HepG2 (cell line): Measurements from ENCODE around the gene PPP2R5D. TPM values are rescaled to one million over a fixed set of nuclear protein-coding genes. Genes with fewer than 3 reads are reported as not detected.

ENCODE experiments used
- ARHGAP35 ChIP-seq: sonication (generic); formaldehyde crosslinking; IDR thresholded peaks from 2 replicates; pipeline ENCODE4 v1.9.0; 2022; ENCODE audit warnings: mild to moderate bottlenecking, inconsistent platforms, moderate library complexity, missing genetic modification reagents, borderline replicate concordance
- FOXK1 ChIP-seq: sonication (generic); formaldehyde crosslinking; IDR thresholded peaks from 2 replicates; pipeline ENCODE4 v1.4.0; 2020; ENCODE audit warnings: low read depth, missing genetic modification reagents, borderline replicate concordance
- GZF1 ChIP-seq: sonication (generic); formaldehyde crosslinking; IDR thresholded peaks from 2 replicates; pipeline ENCODE4 v1.5.1; 2020; ENCODE audit warnings: mild to moderate bottlenecking, missing genetic modification reagents
- HDAC2 ChIP-seq: sonication (generic); formaldehyde crosslinking; IDR thresholded peaks from 2 replicates; pipeline ENCODE4 v1.4.0; 2020; ENCODE audit warnings: missing genetic modification reagents
- KDM4B ChIP-seq: sonication (generic); formaldehyde crosslinking; IDR thresholded peaks from 2 replicates; pipeline ENCODE4 v1.4.0; 2020; ENCODE audit warnings: missing genetic modification reagents
- KLF11 ChIP-seq: IDR thresholded peaks from 2 replicates; pipeline ENCODE4 v1.6.1; 2016; ENCODE audit warnings: missing compliant biosample characterization
- MAF1 ChIP-seq: sonication (generic); formaldehyde crosslinking; IDR thresholded peaks from 2 replicates; pipeline ENCODE4 v1.5.0; 2020; ENCODE audit warnings: missing genetic modification reagents, borderline replicate concordance
- MED1 ChIP-seq: sonication (generic); formaldehyde crosslinking; IDR thresholded peaks from 2 replicates; pipeline ENCODE4 v1.4.0; 2020; ENCODE audit warnings: missing genetic modification reagents
- MED8 ChIP-seq: sonication (generic); formaldehyde crosslinking; IDR thresholded peaks from 2 replicates; pipeline ENCODE4 v1.8.1; 2023; ENCODE audit warnings: mild to moderate bottlenecking, missing genetic modification reagents; ENCODE audit not compliant: insufficient replicate concordance
- NAIF1 ChIP-seq: sonication (generic); formaldehyde crosslinking; IDR thresholded peaks from 2 replicates; pipeline ENCODE4 v1.5.0; 2020; ENCODE audit warnings: mild to moderate bottlenecking, missing genetic modification reagents, borderline replicate concordance
- NFIB ChIP-seq: sonication (generic); formaldehyde crosslinking; IDR thresholded peaks from 2 replicates; pipeline ENCODE4 v1.9.0; 2021; ENCODE audit warnings: missing genetic modification reagents, mild to moderate bottlenecking, borderline replicate concordance
- NR1H2 ChIP-seq: sonication (generic); formaldehyde crosslinking; IDR thresholded peaks from 2 replicates; pipeline ENCODE4 v1.8.1; 2022; ENCODE audit warnings: low read depth, missing genetic modification reagents, borderline replicate concordance
- ONECUT2 ChIP-seq: sonication (generic); formaldehyde crosslinking; IDR thresholded peaks from 2 replicates; pipeline ENCODE4 v1.4.0; 2020; ENCODE audit warnings: missing genetic modification reagents
- RBAK ChIP-seq: sonication (generic); formaldehyde crosslinking; IDR thresholded peaks from 2 replicates; pipeline ENCODE4 v1.5.1; 2020; ENCODE audit warnings: mild to moderate bottlenecking, missing genetic modification reagents
- RFXAP ChIP-seq: sonication (generic); formaldehyde crosslinking; IDR thresholded peaks from 2 replicates; pipeline ENCODE4 v1.4.0; 2020; ENCODE audit warnings: missing genetic modification reagents, borderline replicate concordance
- SNAPC2 ChIP-seq: sonication (generic); formaldehyde crosslinking; IDR thresholded peaks from 2 replicates; pipeline ENCODE4 v1.8.1; 2022; ENCODE audit warnings: mild to moderate bottlenecking, missing genetic modification reagents
- TP53 ChIP-seq: sonication (generic); formaldehyde crosslinking; conservative IDR thresholded peaks from 2 replicates; pipeline ENCODE4 v1.4.0; 2020; ENCODE audit warnings: missing genetic modification reagents
- ZNF543 ChIP-seq: sonication (generic); formaldehyde crosslinking; IDR thresholded peaks from 2 replicates; pipeline ENCODE4 v1.4.0; 2020; ENCODE audit warnings: mild to moderate bottlenecking, missing genetic modification reagents
- ZNF589 ChIP-seq: sonication (generic); formaldehyde crosslinking; conservative IDR thresholded peaks from 2 replicates; pipeline ENCODE4 v1.8.0; 2022; ENCODE audit warnings: mild to moderate bottlenecking, moderate library complexity, missing genetic modification reagents
- ZNF766 ChIP-seq: sonication (generic); formaldehyde crosslinking; IDR thresholded peaks from 2 replicates; pipeline ENCODE4 v1.5.0; 2020; ENCODE audit warnings: missing genetic modification reagents, borderline replicate concordance
- polyA plus RNA-seq, 8 experiments: library from polyadenylated mRNA; depleted of rRNA in 3 of 8; stranded (reverse) in 7 of 8; unstranded in 1 of 8; fragments of >200 nt; fragmentation: Illumina TruSeq in 4 of 8; extraction: Trizol in 4 of 8; gene quantifications; 2 replicates each; pipeline versions ENCODE4 v1.2.1 to v1.2.3, GENCODE V29; 2011 to 2016; ENCODE audit warnings: low read depth in 4 of 8, missing spikeins in 1 of 8, mixed read lengths in 1 of 8; ENCODE audit not compliant: insufficient read depth in 1 of 8
- total RNA-seq, 5 experiments: library from RNA; depleted of rRNA; stranded (reverse); fragments of >200 nt; fragmentation: Illumina TruSeq; extraction: Trizol; gene quantifications; 2 replicates each; pipeline ENCODE4 v1.2.3, GENCODE V29; 2016; ENCODE audit warnings: low read depth in 1 of 5
- TF ChIP-seq, protein P1 (sequence below): sonication (generic); formaldehyde crosslinking; IDR thresholded peaks from 2 replicates; pipeline ENCODE4 v1.4.0; 2020; ENCODE audit warnings: low read depth, missing genetic modification reagents
- TF ChIP-seq, protein P2 (sequence below): sonication (generic); formaldehyde crosslinking; IDR thresholded peaks from 2 replicates; pipeline ENCODE4 v1.4.0; 2020; ENCODE audit warnings: missing genetic modification reagents

The PPP2R5D gene
- total and polyA plus RNA-seq, 2 of the 13 experiments (the other 11 are each of a cell fraction or from before 2014, with no cell fraction given) = 53.7 to 60.4 TPM

DNA sequence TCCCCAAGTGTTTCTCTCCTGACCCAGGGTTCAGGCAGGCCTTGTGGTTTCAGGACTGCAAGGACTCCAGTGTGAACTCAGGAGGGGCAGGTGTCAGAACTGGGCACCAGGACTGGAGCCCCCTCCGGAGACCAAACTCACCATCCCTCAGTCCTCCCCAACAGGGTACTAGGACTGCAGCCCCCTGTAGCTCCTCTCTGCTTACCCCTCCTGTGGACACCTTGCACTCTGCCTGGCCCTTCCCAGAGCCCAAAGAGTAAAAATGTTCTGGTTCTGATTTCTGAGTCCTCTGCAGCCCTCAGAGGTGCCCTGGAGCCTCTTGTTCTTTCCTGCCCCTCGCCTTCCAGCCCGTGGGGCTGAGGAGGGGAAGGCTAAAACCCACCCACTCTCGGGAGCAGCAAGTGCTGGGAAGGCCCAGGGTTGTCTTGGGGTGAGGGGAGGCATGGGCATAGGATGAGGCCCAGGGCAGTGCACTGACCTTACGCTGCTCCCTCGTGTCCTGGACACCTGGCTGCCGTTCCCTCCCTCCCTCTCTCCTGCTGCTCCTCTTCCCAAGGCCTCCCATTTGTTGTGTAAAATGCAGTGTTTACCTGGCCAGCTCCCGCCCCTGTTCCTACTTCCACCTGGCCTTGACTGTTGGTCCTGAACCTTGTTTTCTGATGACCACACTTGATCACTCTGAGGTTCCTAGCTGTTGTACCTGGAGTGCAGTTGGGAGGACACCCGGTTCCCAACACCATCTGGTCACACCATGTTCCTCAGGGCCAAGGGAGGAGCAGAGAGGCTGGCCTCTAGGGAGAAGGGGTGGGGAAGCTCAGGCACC lies 45.2 kb upstream of the PPP2R5D start (continued):
- TF ChIP-seq, protein P1, sequence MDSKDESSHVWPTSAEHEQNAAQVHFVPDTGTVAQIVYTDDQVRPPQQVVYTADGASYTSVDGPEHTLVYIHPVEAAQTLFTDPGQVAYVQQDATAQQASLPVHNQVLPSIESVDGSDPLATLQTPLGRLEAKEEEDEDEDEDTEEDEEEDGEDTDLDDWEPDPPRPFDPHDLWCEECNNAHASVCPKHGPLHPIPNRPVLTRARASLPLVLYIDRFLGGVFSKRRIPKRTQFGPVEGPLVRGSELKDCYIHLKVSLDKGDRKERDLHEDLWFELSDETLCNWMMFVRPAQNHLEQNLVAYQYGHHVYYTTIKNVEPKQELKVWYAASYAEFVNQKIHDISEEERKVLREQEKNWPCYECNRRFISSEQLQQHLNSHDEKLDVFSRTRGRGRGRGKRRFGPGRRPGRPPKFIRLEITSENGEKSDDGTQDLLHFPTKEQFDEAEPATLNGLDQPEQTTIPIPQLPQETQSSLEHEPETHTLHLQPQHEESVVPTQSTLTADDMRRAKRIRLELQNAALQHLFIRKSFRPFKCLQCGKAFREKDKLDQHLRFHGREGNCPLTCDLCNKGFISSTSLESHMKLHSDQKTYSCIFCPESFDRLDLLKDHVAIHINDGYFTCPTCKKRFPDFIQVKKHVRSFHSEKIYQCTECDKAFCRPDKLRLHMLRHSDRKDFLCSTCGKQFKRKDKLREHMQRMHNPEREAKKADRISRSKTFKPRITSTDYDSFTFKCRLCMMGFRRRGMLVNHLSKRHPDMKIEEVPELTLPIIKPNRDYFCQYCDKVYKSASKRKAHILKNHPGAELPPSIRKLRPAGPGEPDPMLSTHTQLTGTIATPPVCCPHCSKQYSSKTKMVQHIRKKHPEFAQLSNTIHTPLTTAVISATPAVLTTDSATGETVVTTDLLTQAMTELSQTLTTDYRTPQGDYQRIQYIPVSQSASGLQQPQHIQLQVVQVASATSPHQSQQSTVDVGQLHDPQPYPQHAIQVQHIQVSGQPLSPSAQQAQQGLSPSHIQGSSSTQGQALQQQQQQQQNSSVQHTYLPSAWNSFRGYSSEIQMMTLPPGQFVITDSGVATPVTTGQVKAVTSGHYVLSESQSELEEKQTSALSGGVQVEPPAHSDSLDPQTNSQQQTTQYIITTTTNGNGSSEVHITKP (CRISPR knock-in tag) = peak; percentile 72
- TF ChIP-seq MED8 (CRISPR knock-in tag) = no peak
- no peak for TF ChIP-seq MAF1 (CRISPR knock-in tag)
- TF ChIP-seq RFXAP (CRISPR knock-in tag) = peak; percentile 73
- TF ChIP-seq RBAK (CRISPR knock-in tag) = peak; percentile 83
- 0 out of 2 replicates have a peak, but pooled peaks have one; percentile 76 for TF ChIP-seq ARHGAP35 (CRISPR knock-in tag)
- TF ChIP-seq KDM4B = no peak
- TF ChIP-seq MED1 (CRISPR knock-in tag) = peak; percentile 93
- no peak; the same call in 1 of the 2 replicates for TF ChIP-seq NAIF1
- peak; percentile 90; the same call in 1 of the 2 replicates for TF ChIP-seq ZNF589
- TF ChIP-seq, protein P2, sequence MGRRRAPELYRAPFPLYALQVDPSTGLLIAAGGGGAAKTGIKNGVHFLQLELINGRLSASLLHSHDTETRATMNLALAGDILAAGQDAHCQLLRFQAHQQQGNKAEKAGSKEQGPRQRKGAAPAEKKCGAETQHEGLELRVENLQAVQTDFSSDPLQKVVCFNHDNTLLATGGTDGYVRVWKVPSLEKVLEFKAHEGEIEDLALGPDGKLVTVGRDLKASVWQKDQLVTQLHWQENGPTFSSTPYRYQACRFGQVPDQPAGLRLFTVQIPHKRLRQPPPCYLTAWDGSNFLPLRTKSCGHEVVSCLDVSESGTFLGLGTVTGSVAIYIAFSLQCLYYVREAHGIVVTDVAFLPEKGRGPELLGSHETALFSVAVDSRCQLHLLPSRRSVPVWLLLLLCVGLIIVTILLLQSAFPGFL = no peak
- TF ChIP-seq TP53 (CRISPR knock-in tag) = no peak
- peak; percentile 86; the same call in 1 of the 2 replicates for TF ChIP-seq SNAPC2
- TF ChIP-seq NR1H2 (CRISPR knock-in tag) = no peak; the same call in 1 of the 2 replicates
- TF ChIP-seq ONECUT2 (CRISPR knock-in tag) = no peak; the same call in 1 of the 2 replicates
- no peak for TF ChIP-seq GZF1
- TF ChIP-seq ZNF766 (CRISPR knock-in tag) = 0 out of 2 replicates have a peak, but pooled peaks have one; percentile 38
- TF ChIP-seq FOXK1 (CRISPR knock-in tag) = no peak
- 0 out of 2 replicates have a peak, but pooled peaks have one; percentile 56 for TF ChIP-seq KLF11 (CRISPR knock-in tag)
- TF ChIP-seq HDAC2 (CRISPR knock-in tag) = peak; percentile 92
- no peak for TF ChIP-seq NFIB (CRISPR knock-in tag)
- TF ChIP-seq ZNF543 (CRISPR knock-in tag) = peak; percentile 95
